IMR-90 (cell line): Measurements from ENCODE around the gene MAPK11. TPM values are rescaled to one million over a fixed set of nuclear protein-coding genes. Genes with fewer than 3 reads are reported as not detected.

ENCODE experiments used
- ATAC-seq: fragments of 200-7000 bp; cut with Tn5 transposase; 2 replicates; pipeline ENCODE4 v1.9.1; 2020; ENCODE audit warnings: low read depth, mild to moderate bottlenecking, moderate library complexity
- BruUV-seq: library from RNA; stranded (reverse); fragments of 400-500 nt; replicated peaks from 2 replicates; lab custom pipeline; 2021; lab: Mats Ljungman, UMichigan
- CTCF ChIA-PET: fragments of 300-600 bp; formaldehyde crosslinking; extraction: SDS; loops from one replicate; lab custom pipeline; 2021; ENCODE audit warnings: antibody characterized with exemption; lab: Yijun Ruan, JAX
- POLR2A ChIA-PET: fragments of 300-600 bp; sonication (Branson Sonifier 250); formaldehyde crosslinking; loops from one replicate; lab custom pipeline; 2022; ENCODE audit warnings: antibody characterized with exemption; ENCODE audit not compliant: unreplicated experiment; lab: Charles Lee
- DNase-seq: peaks from one replicate; pipeline ENCODE4 v3.0.0; 2013
- H2AFZ ChIP-seq: replicated peaks from 2 replicates; pipeline ENCODE3; 2013; ENCODE audit warnings: low read length, mild to moderate bottlenecking; ENCODE audit not compliant: poor library complexity
- H2AK5ac ChIP-seq: 2 replicates; pipeline ENCODE4 v1.6.1; 2013; ENCODE audit warnings: low read depth, low read length, inconsistent platforms
- H2AK9ac ChIP-seq: replicated peaks from 2 replicates; pipeline ENCODE3; 2013; ENCODE audit warnings: mild to moderate bottlenecking, low read depth, low read length, moderate library complexity; ENCODE audit not compliant: poor library complexity
- H2BK120ac ChIP-seq: 2 replicates; pipeline ENCODE4 v1.6.1; 2013; ENCODE audit warnings: low read depth, low read length, inconsistent platforms
- H2BK15ac ChIP-seq: 3 replicates; pipeline ENCODE4 v1.6.1; 2013; ENCODE audit warnings: low read depth, low read length, inconsistent platforms
- H2BK20ac ChIP-seq: 2 replicates; pipeline ENCODE4 v1.6.1; 2013; ENCODE audit warnings: low read depth, mild to moderate bottlenecking, inconsistent platforms, low read length, moderate library complexity
- H2BK5ac ChIP-seq: 2 replicates; pipeline ENCODE4 v1.6.1; 2013; ENCODE audit warnings: mild to moderate bottlenecking, low read depth, low read length, inconsistent platforms; ENCODE audit not compliant: poor library complexity, severe bottlenecking
- H3K14ac ChIP-seq: replicated peaks from 2 replicates; pipeline ENCODE4 v1.6.1; 2013; ENCODE audit warnings: low read depth, low read length, inconsistent platforms
- H3K18ac ChIP-seq: 2 replicates; pipeline ENCODE4 v1.6.1; 2013; ENCODE audit warnings: low read depth, low read length, control low read depth
- H3K23ac ChIP-seq: 2 replicates; pipeline ENCODE4 v1.6.1; 2013; ENCODE audit warnings: low read depth, low read length, inconsistent platforms
- H3K27ac ChIP-seq: 2 replicates; pipeline ENCODE4 v1.5.1; 2013; ENCODE audit warnings: mild to moderate bottlenecking, control low read depth, low read length; ENCODE audit not compliant: insufficient read depth
- H3K27me3 ChIP-seq: 2 replicates; pipeline ENCODE4 v1.6.1; 2013; ENCODE audit warnings: low read length; ENCODE audit not compliant: control insufficient read depth, insufficient read depth
- H3K36me3 ChIP-seq: 2 replicates; pipeline ENCODE4 v1.6.1; 2013; ENCODE audit warnings: low read length, mixed read lengths; ENCODE audit not compliant: control insufficient read depth, insufficient read depth
- H3K4ac ChIP-seq: 2 replicates; pipeline ENCODE4 v1.6.1; 2013; ENCODE audit warnings: low read depth, low read length, inconsistent platforms
- H3K4me1 ChIP-seq: 2 replicates; pipeline ENCODE4 v1.6.1; 2013; ENCODE audit warnings: low read length, mixed read lengths; ENCODE audit not compliant: control insufficient read depth, insufficient read depth
- H3K4me2 ChIP-seq: 2 replicates; pipeline ENCODE4 v1.6.1; 2013; ENCODE audit warnings: low read depth, mild to moderate bottlenecking, control low read depth, low read length, moderate library complexity
- H3K4me3 ChIP-seq: 2 replicates; pipeline ENCODE4 v1.5.1; 2013; ENCODE audit warnings: low read depth, mild to moderate bottlenecking, control low read depth, low read length, moderate library complexity; ENCODE audit not compliant: insufficient read depth
- H3K56ac ChIP-seq: 2 replicates; pipeline ENCODE4 v1.6.1; 2013; ENCODE audit warnings: low read length, inconsistent platforms; ENCODE audit not compliant: insufficient read depth; ENCODE audit errors: extremely low read depth
- H3K79me1 ChIP-seq, 2 experiments: 2 replicates each; pipeline ENCODE4 v1.6.1; 2013; ENCODE audit warnings: low read length in 2 of 2, inconsistent platforms in 1 of 2, low read depth in 1 of 2
- H3K9ac ChIP-seq: 2 replicates; pipeline ENCODE4 v1.6.1; 2013; ENCODE audit warnings: low read depth, low read length, control low read depth
- H3K9me1 ChIP-seq: 2 replicates; pipeline ENCODE4 v1.6.1; 2013; ENCODE audit warnings: low read length, inconsistent platforms; ENCODE audit not compliant: insufficient read depth
- H3K9me3 ChIP-seq: 2 replicates; pipeline ENCODE4 v1.6.1; 2013; ENCODE audit warnings: low read length; ENCODE audit not compliant: control insufficient read depth, insufficient read depth
- H4K20me1 ChIP-seq: 2 replicates; pipeline ENCODE4 v1.6.1; 2013; ENCODE audit warnings: low read length, inconsistent platforms; ENCODE audit not compliant: insufficient read depth
- H4K5ac ChIP-seq: 2 replicates; pipeline ENCODE4 v1.6.1; 2013; ENCODE audit warnings: mild to moderate bottlenecking, low read depth, low read length, control low read depth
- H4K8ac ChIP-seq, 2 experiments: 2 replicates each; pipeline ENCODE4 v1.6.1; 2013; ENCODE audit warnings: low read depth in 2 of 2, low read length in 2 of 2, control low read depth in 1 of 2, inconsistent platforms in 1 of 2
- H4K91ac ChIP-seq: 2 replicates; pipeline ENCODE4 v1.6.1; 2013; ENCODE audit warnings: low read depth, low read length, inconsistent platforms; ENCODE audit not compliant: insufficient read depth
- BHLHE40 ChIP-seq: fragments of 150-350 bp; IDR thresholded peaks from 2 replicates; pipeline ENCODE4 v1.6.1; 2016; ENCODE audit warnings: mild to moderate bottlenecking, low read depth, low read length
- CEBPB ChIP-seq: IDR thresholded peaks from 2 replicates; pipeline ENCODE4 v1.6.1; 2012; ENCODE audit warnings: low read depth, low read length, improper control_type of control experiment
- CHD1 ChIP-seq: IDR thresholded peaks from 2 replicates; pipeline ENCODE4 v1.6.1; 2012; ENCODE audit warnings: low read depth, low read length, improper control_type of control experiment
- FOS ChIP-seq: fragments of 150-350 bp; IDR thresholded peaks from 2 replicates; pipeline ENCODE4 v1.6.1; 2016; ENCODE audit warnings: low read depth, low read length
- MAZ ChIP-seq: IDR thresholded peaks from 2 replicates; pipeline ENCODE4 v1.6.1; 2012; ENCODE audit warnings: low read depth, mild to moderate bottlenecking, low read length, improper control_type of control experiment, moderate library complexity, borderline replicate concordance
- MXI1 ChIP-seq: IDR thresholded peaks from 2 replicates; pipeline ENCODE4 v1.6.1; 2012; ENCODE audit warnings: low read depth, mild to moderate bottlenecking, low read length, moderate library complexity, borderline replicate concordance
- NFE2L2 ChIP-seq: fragments of 150-350 bp; IDR thresholded peaks from 2 replicates; pipeline ENCODE4 v1.6.1; 2016; ENCODE audit warnings: low read depth, mild to moderate bottlenecking, low read length
- POLR2A ChIP-seq: IDR thresholded peaks from 2 replicates; pipeline ENCODE4 v1.6.1; 2012; ENCODE audit warnings: mild to moderate bottlenecking, low read depth, low read length
- RAD21 ChIP-seq: IDR thresholded peaks from 2 replicates; pipeline ENCODE4 v1.6.1; 2012; ENCODE audit warnings: low read length, improper control_type of control experiment
- RCOR1 ChIP-seq: IDR thresholded peaks from 2 replicates; pipeline ENCODE4 v1.6.1; 2012; ENCODE audit warnings: mild to moderate bottlenecking, low read length, improper control_type of control experiment; ENCODE audit not compliant: insufficient replicate concordance
- RFX5 ChIP-seq: IDR thresholded peaks from 2 replicates; pipeline ENCODE4 v1.8.0; 2012; ENCODE audit warnings: low read depth, mild to moderate bottlenecking, low read length, moderate library complexity
- WGBS, 2 experiments: methylation state at CpG; one replicate each; pipeline versions ENCODE4 v1.1.5 to v1.1.7; 2013; ENCODE audit warnings: missing lambda C conversion rate in 2 of 2; ENCODE audit not compliant: insufficient read length in 1 of 2; ENCODE audit errors: extremely low coverage in 2 of 2; 5-methylcytosine and 5-hydroxymethylcytosine counted together
- dilution Hi-C: fragments of 300-500 bp; cut with HindIII; formaldehyde crosslinking; loops from one replicate; pipeline ENCODE4 v1.14.3; 2018; ENCODE audit warnings: low sequenced_read_pairs; ENCODE audit not compliant: unreplicated experiment
- in situ Hi-C: fragments of 300-500 bp; cut with MboI; formaldehyde crosslinking; loops from 3 replicates; pipeline ENCODE4 v1.14.3; 2019; ENCODE audit warnings: low sequenced_read_pairs, inconsistent platforms, mixed read lengths
- intact Hi-C: fragments of 100-400 bp; cut with micrococcal nuclease; formaldehyde crosslinking; loops from 2 replicates; pipeline ENCODE4 v1.10.0; 2022
- polyA plus RNA-seq, 3 experiments: library from polyadenylated mRNA; depleted of rRNA; stranded (reverse); fragments of >200 nt; gene quantifications; 2 replicates each; pipeline ENCODE4 v1.2.3, GENCODE V29; 2012; ENCODE audit warnings: low replicate concordance in 1 of 3
- total RNA-seq: library from RNA; depleted of rRNA; stranded (reverse); fragments of >200 nt; gene quantifications from 2 replicates; pipeline ENCODE4 v1.2.3, GENCODE V29; 2012
- TF ChIP-seq, protein P1 (sequence below): fragments of 150-350 bp; IDR thresholded peaks from 2 replicates; pipeline ENCODE4 v1.6.1; 2017; ENCODE audit warnings: mild to moderate bottlenecking, antibody characterized with exemption, low read length, low read depth
- TF ChIP-seq, protein P2 (sequence below): fragments of 150-350 bp; IDR thresholded peaks from 2 replicates; pipeline ENCODE4 v1.6.1; 2016; ENCODE audit warnings: low read depth, mild to moderate bottlenecking, low read length, moderate library complexity, borderline replicate concordance
- TF ChIP-seq, protein P3 (sequence below): conservative IDR thresholded peaks from 2 replicates; pipeline ENCODE4 v1.5.1; 2012; ENCODE audit warnings: mild to moderate bottlenecking, low read depth, low read length, improper control_type of control experiment

The MAPK11 gene
- total and polyA plus RNA-seq, 2 of the 4 experiments (the other 2 are of a cell fraction), result 8.1 to 14.4 TPM

DNA sequence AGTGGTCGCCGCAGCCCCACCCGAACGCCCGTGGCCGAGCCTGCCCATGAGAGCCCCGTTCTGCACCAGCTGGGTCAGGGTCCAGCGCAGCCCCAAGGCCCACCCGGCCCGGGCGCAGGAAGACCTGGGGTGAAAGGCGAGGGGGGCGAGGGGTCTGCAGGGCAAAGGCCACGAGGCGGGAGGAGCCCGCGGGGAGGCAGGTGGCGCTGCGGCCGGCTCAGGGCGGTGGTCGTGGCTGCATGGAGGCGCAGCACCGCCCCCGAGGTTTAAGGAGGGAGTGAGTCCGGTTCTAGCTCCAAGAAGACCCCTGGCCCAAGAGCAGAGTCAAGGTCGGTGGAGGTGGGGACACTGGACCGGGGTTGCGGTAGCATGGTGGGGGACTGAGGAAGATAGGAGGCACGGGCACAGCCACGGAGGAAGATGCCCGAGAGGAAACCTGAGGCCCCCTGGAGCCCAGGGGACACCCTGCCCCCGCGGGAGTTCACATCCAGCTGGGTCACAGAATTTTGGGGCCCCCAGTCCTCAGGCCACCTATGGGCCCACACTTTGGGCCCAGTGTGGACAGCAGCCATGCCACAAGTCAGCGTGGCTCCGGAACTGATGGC is 18.6 kb downstream of the MAPK11 start:
- Histone ChIP-seq H3K4me3 (peak overlapping the region; percentile 88), H4K20me1 (peaks cover 19% of the 10 kb centered on the region), H2AK9ac (peak overlapping the region; percentile 94), H3K23ac (no peak overlapping the region), H3K9ac (no peak overlapping the region), H3K4ac (no peak overlapping the region; the same call in 1 of the 2 replicates), H3K4me2 (peak overlapping the region; percentile 38; the same call in 1 of the 2 replicates), H3K79me1 (peaks cover 9 to 33% of the 10 kb centered on the region in 2 experiments; a peak in 3 of 4 replicates), H2BK20ac (no peak overlapping the region), H3K14ac (no peak overlapping the region), H2AK5ac (peak overlapping the region; percentile 43), H2BK5ac (no peak overlapping the region), H4K8ac (peak overlapping the region in 1 of 2 experiments; percentile 39; a peak in 1 of 4 replicates), H3K18ac (no peak overlapping the region), H2AFZ (peak overlapping the region; percentile 91), H2BK120ac (no peak overlapping the region), H3K56ac (no peak overlapping the region), H2BK15ac (no peak overlapping the region), H3K9me1 (0 out of 2 replicates have a peak, but pooled peaks cover 3% of the 10 kb centered on the region), H4K5ac (no peak overlapping the region), H3K27me3 (no peaks in the 10 kb centered on the region), H3K27ac (no peak overlapping the region; the same call in 1 of the 2 replicates), H3K36me3 (peaks cover 37% of the 10 kb centered on the region), H4K91ac (no peak overlapping the region), H3K4me1 (peaks cover 12% of the 10 kb centered on the region), H3K9me3 (no peaks in the 10 kb centered on the region)
- ChIA-PET CTCF (interaction anchor here (1.0 to 1.2 kb wide), 2 partner anchors 9 to 91 kb away, joined by 3 to 7 read pairs; partner anchors contain the start of gene MAPK12), POLR2A (interaction anchor here (0.6 to 1.0 kb wide), 3 partner anchors 77 to 177 kb away, joined by 3 to 9 read pairs (median 6); no protein-coding TSS in a partner anchor)
- ATAC-seq, result no peak
- intact Hi-C loops, result loop anchor here (1.0 to 2.0 kb wide), 2 partner anchors 75 to 91 kb away; partner anchors contain the start of gene DENND6B
- in situ Hi-C loops, result loop anchor here (5.0 kb wide), 1 partner anchor 76 kb away; the partner anchor contains the start of gene DENND6B
- dilution Hi-C loops, result no loop called here
- WGBS, 2 experiments, result 27% methylated on average over 16 of the region's 36 CpGs; no CpG with 5 or more reads in 1 of the 2 experiments
- BruUV-seq, result no TSS peak
- no peak for DNase-seq
- TF ChIP-seq, protein P1, sequence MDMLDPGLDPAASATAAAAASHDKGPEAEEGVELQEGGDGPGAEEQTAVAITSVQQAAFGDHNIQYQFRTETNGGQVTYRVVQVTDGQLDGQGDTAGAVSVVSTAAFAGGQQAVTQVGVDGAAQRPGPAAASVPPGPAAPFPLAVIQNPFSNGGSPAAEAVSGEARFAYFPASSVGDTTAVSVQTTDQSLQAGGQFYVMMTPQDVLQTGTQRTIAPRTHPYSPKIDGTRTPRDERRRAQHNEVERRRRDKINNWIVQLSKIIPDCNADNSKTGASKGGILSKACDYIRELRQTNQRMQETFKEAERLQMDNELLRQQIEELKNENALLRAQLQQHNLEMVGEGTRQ, result no peak
- TF ChIP-seq POLR2A (no peak), FOS (no peak), CHD1 (no peak), RCOR1 (no peak), MAZ (no peak), MXI1 (no peak), CEBPB (no peak), RFX5 (no peak), NFE2L2 (no peak), RAD21 (no peak), BHLHE40 (no peak)
- TF ChIP-seq, protein P2, sequence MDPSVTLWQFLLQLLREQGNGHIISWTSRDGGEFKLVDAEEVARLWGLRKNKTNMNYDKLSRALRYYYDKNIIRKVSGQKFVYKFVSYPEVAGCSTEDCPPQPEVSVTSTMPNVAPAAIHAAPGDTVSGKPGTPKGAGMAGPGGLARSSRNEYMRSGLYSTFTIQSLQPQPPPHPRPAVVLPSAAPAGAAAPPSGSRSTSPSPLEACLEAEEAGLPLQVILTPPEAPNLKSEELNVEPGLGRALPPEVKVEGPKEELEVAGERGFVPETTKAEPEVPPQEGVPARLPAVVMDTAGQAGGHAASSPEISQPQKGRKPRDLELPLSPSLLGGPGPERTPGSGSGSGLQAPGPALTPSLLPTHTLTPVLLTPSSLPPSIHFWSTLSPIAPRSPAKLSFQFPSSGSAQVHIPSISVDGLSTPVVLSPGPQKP, result no peak
- TF ChIP-seq, protein P3, sequence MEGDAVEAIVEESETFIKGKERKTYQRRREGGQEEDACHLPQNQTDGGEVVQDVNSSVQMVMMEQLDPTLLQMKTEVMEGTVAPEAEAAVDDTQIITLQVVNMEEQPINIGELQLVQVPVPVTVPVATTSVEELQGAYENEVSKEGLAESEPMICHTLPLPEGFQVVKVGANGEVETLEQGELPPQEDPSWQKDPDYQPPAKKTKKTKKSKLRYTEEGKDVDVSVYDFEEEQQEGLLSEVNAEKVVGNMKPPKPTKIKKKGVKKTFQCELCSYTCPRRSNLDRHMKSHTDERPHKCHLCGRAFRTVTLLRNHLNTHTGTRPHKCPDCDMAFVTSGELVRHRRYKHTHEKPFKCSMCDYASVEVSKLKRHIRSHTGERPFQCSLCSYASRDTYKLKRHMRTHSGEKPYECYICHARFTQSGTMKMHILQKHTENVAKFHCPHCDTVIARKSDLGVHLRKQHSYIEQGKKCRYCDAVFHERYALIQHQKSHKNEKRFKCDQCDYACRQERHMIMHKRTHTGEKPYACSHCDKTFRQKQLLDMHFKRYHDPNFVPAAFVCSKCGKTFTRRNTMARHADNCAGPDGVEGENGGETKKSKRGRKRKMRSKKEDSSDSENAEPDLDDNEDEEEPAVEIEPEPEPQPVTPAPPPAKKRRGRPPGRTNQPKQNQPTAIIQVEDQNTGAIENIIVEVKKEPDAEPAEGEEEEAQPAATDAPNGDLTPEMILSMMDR, result no peak
